ENCODE measurements around the gene TMED4.
A peak's percentile ranks its signal among the peaks of the same experiment; 100 is the strongest.

The TMED4 gene

GRCh38 chr7:44621750-44622103 lies 39.7 kb upstream of the TMED4 start:
- Histone ChIP-seq H3K79me2 (ENCODE audit: insufficient read depth, low read depth) (peaks cover 93% of the 10 kb centered on the region), H2AFZ (ENCODE audit: low read depth) (no peak overlapping the region), H3K4me1 (ENCODE audit: low read depth, poor library complexity, severe bottlenecking) (peaks cover 85% of the 10 kb centered on the region), H3K4me3 (IDR thresholded peaks at IDR 0.05; ENCODE audit: insufficient read depth, low read depth, low read length) (no peak overlapping the region), H3K36me3 (ENCODE audit: insufficient read depth) (no peaks in the 10 kb centered on the region; the same call in 1 of the 2 replicates), H3K27ac (no peak overlapping the region), H3K4me2 (peak overlapping the region; percentile 62; the same call in 1 of the 2 replicates), H3K9ac (no peak overlapping the region), H3K27me3 (ENCODE audit: insufficient read depth, low read depth) (no peaks in the 10 kb centered on the region), H4K20me1 (ENCODE audit: insufficient read depth) (peaks cover 3% of the 10 kb centered on the region; the same call in 1 of the 2 replicates)
- TF ChIP-seq, protein P1, sequence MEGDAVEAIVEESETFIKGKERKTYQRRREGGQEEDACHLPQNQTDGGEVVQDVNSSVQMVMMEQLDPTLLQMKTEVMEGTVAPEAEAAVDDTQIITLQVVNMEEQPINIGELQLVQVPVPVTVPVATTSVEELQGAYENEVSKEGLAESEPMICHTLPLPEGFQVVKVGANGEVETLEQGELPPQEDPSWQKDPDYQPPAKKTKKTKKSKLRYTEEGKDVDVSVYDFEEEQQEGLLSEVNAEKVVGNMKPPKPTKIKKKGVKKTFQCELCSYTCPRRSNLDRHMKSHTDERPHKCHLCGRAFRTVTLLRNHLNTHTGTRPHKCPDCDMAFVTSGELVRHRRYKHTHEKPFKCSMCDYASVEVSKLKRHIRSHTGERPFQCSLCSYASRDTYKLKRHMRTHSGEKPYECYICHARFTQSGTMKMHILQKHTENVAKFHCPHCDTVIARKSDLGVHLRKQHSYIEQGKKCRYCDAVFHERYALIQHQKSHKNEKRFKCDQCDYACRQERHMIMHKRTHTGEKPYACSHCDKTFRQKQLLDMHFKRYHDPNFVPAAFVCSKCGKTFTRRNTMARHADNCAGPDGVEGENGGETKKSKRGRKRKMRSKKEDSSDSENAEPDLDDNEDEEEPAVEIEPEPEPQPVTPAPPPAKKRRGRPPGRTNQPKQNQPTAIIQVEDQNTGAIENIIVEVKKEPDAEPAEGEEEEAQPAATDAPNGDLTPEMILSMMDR (conservative IDR thresholded peaks at IDR 0.05; ENCODE audit: low read depth, low read length) = no peak

GRCh38 chr7:44621034-44621749 lies 39.2 kb upstream of the TMED4 start:
- TF ChIP-seq, protein P1 (conservative IDR thresholded peaks at IDR 0.05; ENCODE audit: low read depth, low read length) = no peak
- H3K79me2 ChIP-seq (ENCODE audit: insufficient read depth, low read depth) = peaks cover 91% of the 10 kb centered on the region
- no peaks in the 10 kb centered on the region; the same call in 1 of the 2 replicates for H3K36me3 ChIP-seq (ENCODE audit: insufficient read depth)
- H2AFZ ChIP-seq (ENCODE audit: low read depth) = no peak overlapping the region
- H3K9ac ChIP-seq = no peak overlapping the region
- H3K27me3 ChIP-seq (ENCODE audit: insufficient read depth, low read depth) = no peaks in the 10 kb centered on the region
- H3K27ac ChIP-seq = no peak overlapping the region
- H3K4me3 ChIP-seq (IDR thresholded peaks at IDR 0.05; ENCODE audit: insufficient read depth, low read depth, low read length) = no peak overlapping the region
- no peak overlapping the region for H3K4me2 ChIP-seq
- peaks cover 80% of the 10 kb centered on the region for H3K4me1 ChIP-seq (ENCODE audit: low read depth, poor library complexity, severe bottlenecking)
- peaks cover 3% of the 10 kb centered on the region; the same call in 1 of the 2 replicates for H4K20me1 ChIP-seq (ENCODE audit: insufficient read depth)

- Histone ChIP-seq H2AFZ (ENCODE audit: low read depth) (no peak overlapping the region), H3K36me3 (ENCODE audit: insufficient read depth) (no peaks in the 10 kb centered on the region), H3K4me1 (ENCODE audit: low read depth, poor library complexity, severe bottlenecking) (peaks cover 74% of the 10 kb centered on the region), H3K9ac (no peak overlapping the region), H3K79me2 (ENCODE audit: insufficient read depth, low read depth) (peaks cover 95% of the 10 kb centered on the region), H3K27ac (no peak overlapping the region), H3K27me3 (ENCODE audit: insufficient read depth, low read depth) (no peaks in the 10 kb centered on the region), H3K4me2 (peak overlapping the region; percentile 31; the same call in 1 of the 2 replicates), H3K4me3 (IDR thresholded peaks at IDR 0.05; ENCODE audit: insufficient read depth, low read depth, low read length) (no peak overlapping the region), H4K20me1 (ENCODE audit: insufficient read depth) (peaks cover 3% of the 10 kb centered on the region; the same call in 1 of the 2 replicates)
- TF ChIP-seq, protein P1 (conservative IDR thresholded peaks at IDR 0.05; ENCODE audit: low read depth, low read length) = no peak
Measured at GRCh38 chr7:44618753-44619152, 36.7 kb upstream of the TMED4 start.

- no peaks in the 10 kb centered on the region; the same call in 1 of the 2 replicates for H4K20me1 ChIP-seq (ENCODE audit: insufficient read depth)
- no peak overlapping the region for H2AFZ ChIP-seq (ENCODE audit: low read depth)
- no peak overlapping the region for H3K27ac ChIP-seq
- no peak overlapping the region for H3K4me3 ChIP-seq (IDR thresholded peaks at IDR 0.05; ENCODE audit: insufficient read depth, low read depth, low read length)
- H3K4me2 ChIP-seq = peak overlapping the region; percentile 31; the same call in 1 of the 2 replicates
- H3K36me3 ChIP-seq (ENCODE audit: insufficient read depth) = no peaks in the 10 kb centered on the region
- H3K9ac ChIP-seq = no peak overlapping the region
- peaks cover 95% of the 10 kb centered on the region for H3K79me2 ChIP-seq (ENCODE audit: insufficient read depth, low read depth)
- no peaks in the 10 kb centered on the region for H3K27me3 ChIP-seq (ENCODE audit: insufficient read depth, low read depth)
- H3K4me1 ChIP-seq (ENCODE audit: low read depth, poor library complexity, severe bottlenecking) = peaks cover 67% of the 10 kb centered on the region
- TF ChIP-seq, protein P1 (conservative IDR thresholded peaks at IDR 0.05; ENCODE audit: low read depth, low read length) = no peak
Measured at GRCh38 chr7:44618045-44618444, 36.0 kb upstream of the TMED4 start.

Data from KMS-11 (cell line).